GM21825 (cell line): ENCODE results near the gene SYCE3.

Experiments used
- ATAC-seq: cut with Tn5 transposase; IDR thresholded peaks from one replicate; pipeline ENCODE4 v1.9.1; 2021; ENCODE audit warnings: mild to moderate bottlenecking, moderate library complexity; ENCODE audit not compliant: unreplicated experiment

The SYCE3 gene

GRCh38 chr22:50504369-50505211 lies 58.1 kb downstream of the SYCE3 start:
- ATAC-seq, result no peak

GRCh38 chr22:50503475-50504145 lies 59.1 kb downstream of the SYCE3 start:
- no peak for ATAC-seq

GRCh38 chr22:50502628-50503474 lies 59.9 kb downstream of the SYCE3 start:
- ATAC-seq, result no peak

- no peak for ATAC-seq
These were observed 60.6 kb downstream of the SYCE3 start for GRCh38 chr22:50502096-50502495.
